HEK293 (cell line): ENCODE measurements around the gene C11orf98.

Experiments
- ZNF2 ChIP-seq: fragments of 450-650 bp; formaldehyde crosslinking; IDR thresholded peaks from 2 replicates; pipeline ENCODE4 v1.5.1; 2016; ENCODE audit warnings: missing biosample characterization, missing genetic modification characterization
- ZNF670 ChIP-seq: fragments of 450-650 bp; formaldehyde crosslinking; IDR thresholded peaks from 2 replicates; pipeline ENCODE4 v1.5.1; 2016; ENCODE audit warnings: missing biosample characterization, missing genetic modification characterization, low read depth
- TF ChIP-seq, protein P1 (sequence below): fragments of 450-650 bp; formaldehyde crosslinking; IDR thresholded peaks from 2 replicates; pipeline ENCODE4 v1.5.1; 2016; ENCODE audit warnings: missing biosample characterization, missing genetic modification characterization

DNA sequence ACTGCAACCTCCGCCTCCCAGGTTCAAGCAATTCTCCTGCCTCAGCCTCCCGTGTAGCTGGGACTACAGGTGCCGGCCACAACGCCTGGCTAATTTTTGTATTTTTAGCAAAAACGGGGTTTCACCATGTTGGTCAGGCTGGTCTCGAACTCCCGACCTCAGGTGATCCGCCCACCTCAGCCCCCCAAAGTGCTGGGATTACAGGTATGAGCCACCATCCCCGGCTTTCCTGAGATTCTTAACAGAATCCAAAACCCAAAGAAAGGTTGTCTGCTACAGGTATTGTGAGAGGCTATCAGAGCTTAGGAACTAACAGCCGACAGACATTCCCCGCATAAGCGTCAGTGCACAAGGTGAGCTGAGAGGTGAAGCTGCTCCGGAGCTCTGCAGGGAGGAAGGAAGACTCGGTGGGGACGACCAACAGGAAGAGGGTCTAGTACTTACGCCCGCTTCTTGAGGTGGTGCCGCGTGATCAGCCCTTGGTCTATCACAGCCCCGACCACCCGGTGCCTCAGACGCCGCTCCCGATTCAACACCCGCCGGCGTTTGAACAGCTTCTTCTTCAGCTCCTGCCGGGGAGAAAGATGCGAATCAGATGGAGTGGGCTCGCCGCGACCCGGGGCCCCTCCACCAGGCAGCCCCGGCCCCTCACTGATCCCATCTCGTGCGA, 470 bp downstream of the C11orf98 start:
- no peak for TF ChIP-seq ZNF670 (tag by site-specific recombination)
- TF ChIP-seq ZNF2 (tag by site-specific recombination): no peak
- TF ChIP-seq, protein P1, sequence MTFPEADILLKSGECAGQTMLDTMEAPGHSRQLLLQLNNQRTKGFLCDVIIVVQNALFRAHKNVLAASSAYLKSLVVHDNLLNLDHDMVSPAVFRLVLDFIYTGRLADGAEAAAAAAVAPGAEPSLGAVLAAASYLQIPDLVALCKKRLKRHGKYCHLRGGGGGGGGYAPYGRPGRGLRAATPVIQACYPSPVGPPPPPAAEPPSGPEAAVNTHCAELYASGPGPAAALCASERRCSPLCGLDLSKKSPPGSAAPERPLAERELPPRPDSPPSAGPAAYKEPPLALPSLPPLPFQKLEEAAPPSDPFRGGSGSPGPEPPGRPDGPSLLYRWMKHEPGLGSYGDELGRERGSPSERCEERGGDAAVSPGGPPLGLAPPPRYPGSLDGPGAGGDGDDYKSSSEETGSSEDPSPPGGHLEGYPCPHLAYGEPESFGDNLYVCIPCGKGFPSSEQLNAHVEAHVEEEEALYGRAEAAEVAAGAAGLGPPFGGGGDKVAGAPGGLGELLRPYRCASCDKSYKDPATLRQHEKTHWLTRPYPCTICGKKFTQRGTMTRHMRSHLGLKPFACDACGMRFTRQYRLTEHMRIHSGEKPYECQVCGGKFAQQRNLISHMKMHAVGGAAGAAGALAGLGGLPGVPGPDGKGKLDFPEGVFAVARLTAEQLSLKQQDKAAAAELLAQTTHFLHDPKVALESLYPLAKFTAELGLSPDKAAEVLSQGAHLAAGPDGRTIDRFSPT (tag by site-specific recombination): no peak
